Mucosa of rectum (tissue), 2 donors: ENCODE data around the gene SCTR.

Source experiments
- H3K27ac ChIP-seq, 2 donors: one replicate each; pipeline ENCODE4 v1.7.0; 2013; ENCODE audit warnings: inconsistent platforms in 2 of 2, low read depth in 2 of 2, low read length in 2 of 2
- H3K27me3 ChIP-seq, 2 donors: one replicate each; pipeline ENCODE4 v1.7.0; 2013; ENCODE audit warnings: low read length in 2 of 2; ENCODE audit not compliant: control insufficient read depth in 2 of 2, insufficient read depth in 2 of 2
- H3K36me3 ChIP-seq, 2 donors: one replicate each; pipeline ENCODE4 v1.7.0; 2013; ENCODE audit warnings: low read length in 2 of 2; ENCODE audit not compliant: control insufficient read depth in 2 of 2, insufficient read depth in 2 of 2
- H3K4me1 ChIP-seq, 2 donors: one replicate each; pipeline ENCODE4 v1.7.0; 2013; ENCODE audit warnings: low read length in 2 of 2, mild to moderate bottlenecking in 1 of 2; ENCODE audit not compliant: control insufficient read depth in 2 of 2, insufficient read depth in 2 of 2
- H3K4me3 ChIP-seq, 2 donors: one replicate each; pipeline ENCODE4 v1.7.0; 2013; ENCODE audit warnings: low read length in 2 of 2
- H3K9ac ChIP-seq, 2 donors: one replicate each; pipeline ENCODE4 v1.7.0; 2013; ENCODE audit warnings: low read length in 2 of 2, low read depth in 1 of 2, mild to moderate bottlenecking in 1 of 2
- H3K9me3 ChIP-seq, 2 donors: one replicate each; pipeline ENCODE4 v1.7.0; 2013; ENCODE audit warnings: low read length in 2 of 2; ENCODE audit not compliant: control insufficient read depth in 2 of 2
- donor health status: healthy.
- donor health status: Normal muscosa, but diverticular disease.

Gene SCTR

GRCh38 chr2:119464981-119465380 is 59.3 kb downstream of the SCTR start:
- Histone ChIP-seq H3K4me1 (no peaks in the 10 kb centered on the region), H3K27ac (no peak overlapping the region), H3K36me3 (no peaks in the 10 kb centered on the region), H3K27me3 (no peaks in the 10 kb centered on the region), H3K9me3 (no peaks in the 10 kb centered on the region), H3K4me3 (no peak overlapping the region), H3K9ac (no peak overlapping the region)

- Histone ChIP-seq H3K4me3 (no peak overlapping the region), H3K27me3 (no peaks in the 10 kb centered on the region), H3K36me3 (no peaks in the 10 kb centered on the region), H3K9me3 (no peaks in the 10 kb centered on the region), H3K27ac (no peak overlapping the region), H3K9ac (no peak overlapping the region), H3K4me1 (no peaks in the 10 kb centered on the region)
Measured at GRCh38 chr2:119463990-119464389, 60.3 kb downstream of the SCTR start.

GRCh38 chr2:119463136-119463535 is 61.1 kb downstream of the SCTR start:
- no peaks in the 10 kb centered on the region for H3K36me3 ChIP-seq
- H3K27ac ChIP-seq: no peak overlapping the region
- H3K4me1 ChIP-seq: no peaks in the 10 kb centered on the region
- H3K9me3 ChIP-seq: no peaks in the 10 kb centered on the region
- no peak overlapping the region for H3K4me3 ChIP-seq
- no peaks in the 10 kb centered on the region for H3K27me3 ChIP-seq
- H3K9ac ChIP-seq: no peak overlapping the region

GRCh38 chr2:119462574-119462973 is 61.7 kb downstream of the SCTR start:
- H3K27me3 ChIP-seq: no peaks in the 10 kb centered on the region
- H3K4me1 ChIP-seq: no peaks in the 10 kb centered on the region
- no peaks in the 10 kb centered on the region for H3K36me3 ChIP-seq
- no peaks in the 10 kb centered on the region for H3K9me3 ChIP-seq
- H3K4me3 ChIP-seq: no peak overlapping the region
- no peak overlapping the region for H3K27ac ChIP-seq
- H3K9ac ChIP-seq: no peak overlapping the region

GRCh38 chr2:119461811-119462210 is 62.5 kb downstream of the SCTR start:
- no peaks in the 10 kb centered on the region for H3K9me3 ChIP-seq
- H3K4me3 ChIP-seq: no peak overlapping the region
- H3K9ac ChIP-seq: no peak overlapping the region
- no peaks in the 10 kb centered on the region for H3K36me3 ChIP-seq
- no peak overlapping the region for H3K27ac ChIP-seq
- no peaks in the 10 kb centered on the region for H3K4me1 ChIP-seq
- H3K27me3 ChIP-seq: no peaks in the 10 kb centered on the region

- Histone ChIP-seq H3K4me3 (no peak overlapping the region), H3K27ac (no peak overlapping the region), H3K36me3 (no peaks in the 10 kb centered on the region), H3K9ac (no peak overlapping the region), H3K9me3 (no peaks in the 10 kb centered on the region), H3K27me3 (no peaks in the 10 kb centered on the region), H3K4me1 (no peaks in the 10 kb centered on the region)
Measured at GRCh38 chr2:119460076-119460475, 64.2 kb downstream of the SCTR start.

- Histone ChIP-seq H3K4me1 (no peaks in the 10 kb centered on the region), H3K36me3 (no peaks in the 10 kb centered on the region), H3K4me3 (no peak overlapping the region), H3K27ac (no peak overlapping the region), H3K27me3 (peaks cover 0 to 4% of the 10 kb centered on the region in 2 donors), H3K9me3 (no peaks in the 10 kb centered on the region), H3K9ac (no peak overlapping the region)
Measured at GRCh38 chr2:119455066-119455718, 69.1 kb downstream of the SCTR start.

GRCh38 chr2:119453972-119454593 is 70.2 kb downstream of the SCTR start:
- no peak overlapping the region for H3K27ac ChIP-seq
- H3K4me1 ChIP-seq: no peaks in the 10 kb centered on the region
- no peak overlapping the region for H3K9ac ChIP-seq
- peaks cover 0 to 4% of the 10 kb centered on the region in 2 donors for H3K27me3 ChIP-seq
- no peak overlapping the region for H3K4me3 ChIP-seq
- H3K36me3 ChIP-seq: no peaks in the 10 kb centered on the region
- no peaks in the 10 kb centered on the region for H3K9me3 ChIP-seq

GRCh38 chr2:119451336-119452050 is 72.8 kb downstream of the SCTR start:
- no peaks in the 10 kb centered on the region for H3K4me1 ChIP-seq
- H3K27ac ChIP-seq: no peak overlapping the region
- no peak overlapping the region for H3K4me3 ChIP-seq
- H3K36me3 ChIP-seq: no peaks in the 10 kb centered on the region
- H3K27me3 ChIP-seq: peaks cover 0 to 4% of the 10 kb centered on the region in 2 donors
- H3K9me3 ChIP-seq: no peaks in the 10 kb centered on the region
- no peak overlapping the region for H3K9ac ChIP-seq

GRCh38 chr2:119449521-119449920 is 74.8 kb downstream of the SCTR start:
- Histone ChIP-seq H3K4me1 (no peaks in the 10 kb centered on the region), H3K36me3 (no peaks in the 10 kb centered on the region), H3K9ac (no peak overlapping the region), H3K27me3 (peaks cover 0 to 4% of the 10 kb centered on the region in 2 donors), H3K9me3 (no peaks in the 10 kb centered on the region), H3K27ac (no peak overlapping the region), H3K4me3 (no peak overlapping the region)
